ENCODE data around the gene RPTOR.
A peak's percentile ranks its signal among the peaks of the same experiment; 100 is the strongest.

RPTOR gene

GRCh38 chr17:80991645-80992076 lies 447.0 kb downstream of the RPTOR start, which contains the start of gene CHMP6:
CHMP6 (plus strand) TSS chr17:80991841; CDS start chr17:80991919, 78 bp downstream.
- no peak for DNase-seq (ENCODE audit: low read depth, low spot score)
- H3K27ac ChIP-seq: peak within 1 kb of the TSS; percentile 11

- DNase-seq (ENCODE audit: low read depth, low spot score): no peak
- H3K27ac ChIP-seq: peak overlapping the region; percentile 11
These were observed 447.7 kb downstream of the RPTOR start for GRCh38 chr17:80992077-80992947.

- no peak overlapping the region for H3K27ac ChIP-seq
- DNase-seq (ENCODE audit: low read depth, low spot score): no peak
These were observed 448.4 kb downstream of the RPTOR start for GRCh38 chr17:80992948-80993624.

GRCh38 chr17:80995131-80995530 lies 450.5 kb downstream of the RPTOR start:
- DNase-seq (ENCODE audit: low read depth, low spot score): no peak
- H3K27ac ChIP-seq: no peak overlapping the region

GRCh38 chr17:80996422-80997305 lies 452.0 kb downstream of the RPTOR start:
- H3K27ac ChIP-seq: no peak overlapping the region

GRCh38 chr17:80997424-80998117 lies 452.9 kb downstream of the RPTOR start:
- DNase-seq (ENCODE audit: low read depth, low spot score): no peak
- H3K27ac ChIP-seq: no peak overlapping the region

More at GRCh38 chr17:80996422-80997305, 452.0 kb downstream of the RPTOR start:
- no peak for DNase-seq (ENCODE audit: low read depth, low spot score)

- no peak overlapping the region for H3K27ac ChIP-seq
- DNase-seq (ENCODE audit: low read depth, low spot score): no peak
These were observed 453.6 kb downstream of the RPTOR start for GRCh38 chr17:80998118-80998747.

GRCh38 chr17:80998748-80999535 lies 454.3 kb downstream of the RPTOR start:
- DNase-seq (ENCODE audit: low read depth, low spot score): no peak
- no peak overlapping the region for H3K27ac ChIP-seq

GRCh38 chr17:80999536-81000333 lies 455.1 kb downstream of the RPTOR start:
- no peak overlapping the region for H3K27ac ChIP-seq
- DNase-seq (ENCODE audit: low read depth, low spot score): no peak

GRCh38 chr17:81000334-81000630 lies 455.6 kb downstream of the RPTOR start:
- no peak for DNase-seq (ENCODE audit: low read depth, low spot score)
- no peak overlapping the region for H3K27ac ChIP-seq

- DNase-seq (ENCODE audit: low read depth, low spot score): no peak
These were observed 456.2 kb downstream of the RPTOR start for GRCh38 chr17:81000631-81001357.

GRCh38 chr17:81002013-81002384 lies 457.4 kb downstream of the RPTOR start:
- no peak overlapping the region for H3K27ac ChIP-seq
- no peak for DNase-seq (ENCODE audit: low read depth, low spot score)

More at GRCh38 chr17:81000631-81001357, 456.2 kb downstream of the RPTOR start:
- H3K27ac ChIP-seq: no peak overlapping the region

GRCh38 chr17:81002409-81003361 lies 458.0 kb downstream of the RPTOR start:
- no peak for DNase-seq (ENCODE audit: low read depth, low spot score)
- no peak overlapping the region for H3K27ac ChIP-seq

GRCh38 chr17:81003711-81004475 lies 459.3 kb downstream of the RPTOR start:
- H3K27ac ChIP-seq: no peak overlapping the region
- no peak for DNase-seq (ENCODE audit: low read depth, low spot score)

GRCh38 chr17:81006891-81007290 lies 462.3 kb downstream of the RPTOR start:
- DNase-seq (ENCODE audit: low read depth, low spot score): no peak
- no peak overlapping the region for H3K27ac ChIP-seq
